ENCODE results near the gene SHANK2.

Gene SHANK2

DNA sequence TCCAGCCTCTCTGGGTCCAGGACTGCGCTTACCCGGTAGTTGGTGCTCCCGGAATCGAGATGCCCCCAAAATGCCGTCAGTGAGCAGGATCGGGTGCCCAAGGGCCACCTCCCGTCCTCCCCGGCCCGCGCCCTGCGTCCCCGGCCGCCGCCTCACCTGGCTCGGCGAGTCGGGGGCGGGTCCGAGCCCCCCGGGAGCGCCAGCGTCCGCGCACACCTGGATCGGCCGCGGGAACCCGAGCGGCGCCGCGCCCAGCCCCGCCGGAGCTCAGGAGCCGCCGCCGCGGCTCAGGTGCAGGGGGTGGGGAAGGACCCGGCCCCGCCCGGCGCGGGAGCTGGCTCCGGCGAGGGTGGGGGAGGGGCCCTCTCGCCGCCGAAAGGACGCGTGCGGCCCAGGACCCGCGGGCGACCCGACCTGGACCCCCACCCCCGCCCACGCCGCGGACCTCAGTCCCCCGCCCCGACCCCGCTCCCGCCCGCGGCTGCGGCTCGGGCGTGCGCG lies at the start of gene SHANK2:
Gene SHANK2 (minus strand): TSS at position 309 of the 501 bp plus-strand sequence. CDS start 105,251 bp downstream, outside the sequence.
- H3K4me3 ChIP-seq (replicated peaks in 1 of 2; ENCODE audit: low read depth in 2 of 2, low read length in 2 of 2) = peak within 1 kb of the TSS; percentile 30 to 67
- DNase-seq (ENCODE audit: low read depth in 2 of 2) = no peak

DNA sequence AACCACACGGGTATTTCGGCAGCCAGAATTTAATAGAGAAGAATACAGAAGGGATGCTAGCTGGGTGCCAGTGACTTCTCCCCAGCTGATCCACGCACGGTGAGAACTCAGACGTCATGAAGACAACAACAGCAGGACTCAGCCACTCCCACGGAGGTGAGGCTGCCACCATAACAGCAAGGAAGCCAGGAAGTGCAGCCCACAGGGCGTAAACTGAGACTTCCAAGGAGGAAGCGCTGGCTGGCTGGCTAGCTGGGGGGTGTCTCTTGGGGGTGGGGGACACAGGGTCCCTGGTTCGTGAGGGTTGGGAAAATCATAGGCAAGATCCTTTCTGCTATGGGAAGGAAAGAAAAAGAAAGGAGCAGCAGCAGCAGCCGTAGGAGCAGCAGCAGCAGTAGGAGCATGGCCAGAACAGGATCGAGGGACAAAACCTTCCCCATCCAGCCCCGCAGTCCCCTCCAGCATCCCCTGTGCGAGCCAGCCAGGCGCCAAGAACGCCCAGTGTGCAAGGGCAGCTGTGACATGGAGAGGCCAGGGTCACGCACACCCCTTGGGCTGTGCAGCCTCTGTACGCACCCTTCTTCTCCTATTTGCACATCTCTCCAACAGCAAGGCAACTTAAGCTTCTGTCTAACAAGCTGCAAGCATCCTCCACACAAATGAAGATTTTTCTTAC lies 49.6 kb upstream of the SHANK2 start:
- H3K4me3 ChIP-seq (replicated peaks in 1 of 2; ENCODE audit: low read depth in 2 of 2, low read length in 2 of 2) = no peak overlapping the region
- DNase-seq (ENCODE audit: low read depth in 2 of 2) = peak in 1 of 2 donors; percentile 17
- TF ChIP-seq, protein P1, sequence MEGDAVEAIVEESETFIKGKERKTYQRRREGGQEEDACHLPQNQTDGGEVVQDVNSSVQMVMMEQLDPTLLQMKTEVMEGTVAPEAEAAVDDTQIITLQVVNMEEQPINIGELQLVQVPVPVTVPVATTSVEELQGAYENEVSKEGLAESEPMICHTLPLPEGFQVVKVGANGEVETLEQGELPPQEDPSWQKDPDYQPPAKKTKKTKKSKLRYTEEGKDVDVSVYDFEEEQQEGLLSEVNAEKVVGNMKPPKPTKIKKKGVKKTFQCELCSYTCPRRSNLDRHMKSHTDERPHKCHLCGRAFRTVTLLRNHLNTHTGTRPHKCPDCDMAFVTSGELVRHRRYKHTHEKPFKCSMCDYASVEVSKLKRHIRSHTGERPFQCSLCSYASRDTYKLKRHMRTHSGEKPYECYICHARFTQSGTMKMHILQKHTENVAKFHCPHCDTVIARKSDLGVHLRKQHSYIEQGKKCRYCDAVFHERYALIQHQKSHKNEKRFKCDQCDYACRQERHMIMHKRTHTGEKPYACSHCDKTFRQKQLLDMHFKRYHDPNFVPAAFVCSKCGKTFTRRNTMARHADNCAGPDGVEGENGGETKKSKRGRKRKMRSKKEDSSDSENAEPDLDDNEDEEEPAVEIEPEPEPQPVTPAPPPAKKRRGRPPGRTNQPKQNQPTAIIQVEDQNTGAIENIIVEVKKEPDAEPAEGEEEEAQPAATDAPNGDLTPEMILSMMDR (IDR thresholded peaks at IDR 0.05; ENCODE audit: low read depth, low read length) = no peak

More for the DNA sequence above, at the start of gene SHANK2:
- TF ChIP-seq, protein P1 (IDR thresholded peaks at IDR 0.05; ENCODE audit: low read depth, low read length) = no peak

DNA sequence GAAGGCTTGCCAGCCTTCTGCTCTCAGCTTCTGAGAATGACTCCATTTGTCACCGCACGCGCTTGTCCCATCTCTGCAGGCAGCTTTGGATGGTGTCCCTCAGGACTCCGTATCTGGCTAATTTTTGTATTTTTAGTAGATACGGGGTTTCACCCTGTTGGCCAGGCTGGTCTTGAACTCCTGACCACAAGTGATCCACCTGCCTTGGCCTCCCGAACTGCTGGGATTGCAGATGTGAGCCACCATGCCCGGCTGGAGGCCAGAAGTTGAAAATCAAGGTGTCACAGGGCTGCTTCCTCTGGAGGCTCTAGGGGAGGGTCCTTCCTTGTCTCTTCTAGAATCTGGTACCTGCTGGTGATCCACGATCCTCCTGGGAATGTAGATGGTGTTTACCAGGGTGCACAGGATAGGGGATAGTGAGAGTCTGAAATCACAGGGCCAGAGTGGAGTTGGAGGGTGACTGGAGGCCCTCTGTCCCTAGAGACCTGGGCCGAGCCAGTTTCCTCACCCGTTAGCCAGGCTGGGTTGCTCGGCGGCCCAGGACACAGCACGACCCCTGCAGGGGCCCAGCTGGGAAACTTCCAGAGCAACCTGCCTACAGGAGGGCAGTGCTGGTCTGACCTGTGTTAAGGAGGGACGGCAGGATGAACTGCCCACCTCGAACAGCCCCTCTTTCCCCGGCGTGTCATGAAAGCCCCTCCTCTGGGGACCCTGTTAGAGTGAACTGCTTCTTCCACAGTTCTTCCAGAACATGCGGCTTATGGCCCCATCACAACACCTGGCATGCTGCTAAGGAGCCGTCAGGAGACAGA lies 48.9 kb upstream of the SHANK2 start:
- DNase-seq (ENCODE audit: low read depth in 2 of 2) = no peak
- no peak overlapping the region for H3K4me3 ChIP-seq (replicated peaks in 1 of 2; ENCODE audit: low read depth in 2 of 2, low read length in 2 of 2)
- TF ChIP-seq, protein P1 (IDR thresholded peaks at IDR 0.05; ENCODE audit: low read depth, low read length) = no peak

DNA sequence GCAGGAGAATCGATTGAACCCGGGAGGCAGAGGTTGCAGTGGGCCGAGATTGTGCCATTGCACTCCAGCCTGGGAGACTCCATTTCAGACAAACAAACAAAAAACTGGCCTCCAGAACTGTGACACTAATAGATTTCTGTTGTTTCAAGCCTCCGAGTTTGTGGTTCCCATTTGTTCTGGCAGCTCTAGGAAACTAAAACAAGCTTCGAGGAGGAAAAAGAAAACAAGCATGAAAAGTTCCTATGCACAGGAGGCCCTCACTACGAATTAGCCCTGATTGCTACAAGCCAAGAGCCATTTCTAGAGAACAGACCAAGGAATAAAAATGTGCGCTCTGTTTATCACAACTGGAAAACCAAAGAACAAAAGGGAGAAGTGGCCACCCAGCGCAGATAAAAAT lies 47.8 kb upstream of the SHANK2 start:
- DNase-seq (ENCODE audit: low read depth in 2 of 2) = peak in 1 of 2 donors; percentile 10
- TF ChIP-seq, protein P1 (IDR thresholded peaks at IDR 0.05; ENCODE audit: low read depth, low read length) = no peak
- H3K4me3 ChIP-seq (replicated peaks in 1 of 2; ENCODE audit: low read depth in 2 of 2, low read length in 2 of 2) = no peak overlapping the region

DNA sequence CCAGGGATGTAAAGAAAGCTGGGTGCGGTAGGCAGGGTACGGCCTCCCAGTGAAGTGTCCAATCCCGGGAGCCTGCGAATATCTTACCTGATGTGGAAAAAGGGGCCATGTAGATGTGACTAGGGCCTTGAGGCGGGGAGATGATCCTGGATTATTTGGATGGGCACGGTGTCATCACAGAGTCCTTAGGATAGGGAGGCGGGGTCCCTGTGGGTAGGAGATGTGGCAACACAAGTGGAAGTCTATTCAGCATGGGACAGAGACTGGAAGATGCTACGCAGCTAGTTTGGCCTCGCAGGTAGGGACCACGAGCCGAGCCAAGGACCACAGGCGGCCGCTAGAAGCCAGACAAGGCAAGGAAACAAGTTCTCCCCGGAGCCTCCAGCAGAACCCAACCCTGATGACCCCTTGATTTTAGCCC lies 46.4 kb upstream of the SHANK2 start:
- no peak for DNase-seq (ENCODE audit: low read depth in 2 of 2)
- H3K4me3 ChIP-seq (replicated peaks in 1 of 2; ENCODE audit: low read depth in 2 of 2, low read length in 2 of 2) = no peak overlapping the region
- TF ChIP-seq, protein P1 (IDR thresholded peaks at IDR 0.05; ENCODE audit: low read depth, low read length) = no peak

DNA sequence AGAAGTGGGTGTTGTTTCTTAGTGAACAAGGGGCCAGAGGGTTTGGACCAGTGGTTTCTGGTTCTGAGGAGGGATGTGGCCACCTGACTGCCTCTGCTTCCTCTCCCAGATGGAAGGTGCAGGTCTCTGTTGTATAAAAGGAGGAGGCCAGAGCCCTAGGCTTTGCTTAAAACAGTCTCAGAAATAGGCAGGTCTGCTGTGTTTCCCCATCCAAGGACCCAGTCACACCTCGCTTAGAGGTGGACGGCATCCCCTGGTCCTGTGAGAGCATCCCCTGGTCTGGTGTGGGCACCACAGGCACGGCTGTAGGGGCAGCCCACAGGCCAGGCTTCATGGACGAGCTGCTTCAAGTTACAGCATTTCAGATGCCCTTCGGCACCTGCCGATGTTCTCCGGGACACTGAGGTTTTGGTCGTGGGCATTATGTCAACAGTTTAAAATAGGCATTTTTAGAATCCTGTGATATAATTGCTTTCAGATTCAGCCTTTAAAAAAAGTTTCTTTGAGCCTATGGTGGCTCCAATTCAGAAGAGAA lies 45.7 kb upstream of the SHANK2 start:
- TF ChIP-seq, protein P1 (IDR thresholded peaks at IDR 0.05; ENCODE audit: low read depth, low read length) = no peak
- no peak for DNase-seq (ENCODE audit: low read depth in 2 of 2)
- no peak overlapping the region for H3K4me3 ChIP-seq (replicated peaks in 1 of 2; ENCODE audit: low read depth in 2 of 2, low read length in 2 of 2)
